H1 (cell line): ENCODE data around the gene TRIL.

Source experiments
- ATF3 ChIP-seq: IDR thresholded peaks from 2 replicates; pipeline ENCODE4 v1.6.1; 2011; ENCODE audit warnings: low read depth, mild to moderate bottlenecking, low read length; ENCODE audit not compliant: insufficient read depth
- CEBPB ChIP-seq: IDR thresholded peaks from 2 replicates; pipeline ENCODE4 v1.6.1; 2012; ENCODE audit warnings: low read depth, low read length
- CTCF ChIP-seq, 3 experiments: IDR thresholded peaks; 1 replicate in 2 of 3; 2 replicates in 1 of 3; pipeline versions ENCODE4 v1.5.1 to v1.6.1; 2011; ENCODE audit warnings: low read length in 3 of 3, mild to moderate bottlenecking in 3 of 3, inconsistent platforms in 2 of 3, low read depth in 1 of 3, moderate library complexity in 1 of 3; ENCODE audit not compliant: insufficient read depth in 1 of 3; ENCODE audit errors: control extremely low read depth in 1 of 3
- EP300 ChIP-seq, 2 experiments: IDR thresholded peaks; 1 replicate in 1 of 2; 2 replicates in 1 of 2; pipeline ENCODE4 v1.6.1; 2011 to 2012; ENCODE audit warnings: low read depth in 2 of 2, low read length in 2 of 2, mild to moderate bottlenecking in 2 of 2, borderline replicate concordance in 1 of 2, inconsistent platforms in 1 of 2, moderate library complexity in 1 of 2
- POLR2A ChIP-seq, 2 experiments: IDR thresholded peaks; 1 replicate in 1 of 2; 2 replicates in 1 of 2; pipeline ENCODE4 v1.6.1; 2011; ENCODE audit warnings: low read depth in 2 of 2, low read length in 2 of 2, mild to moderate bottlenecking in 2 of 2; ENCODE audit errors: control extremely low read depth in 1 of 2
- POLR2AphosphoS5 ChIP-seq: IDR thresholded peaks from 2 replicates; pipeline ENCODE4 v1.6.1; 2011; ENCODE audit warnings: low read depth, low read length
- TCF12 ChIP-seq: IDR thresholded peaks from 2 replicates; pipeline ENCODE4 v1.6.1; 2011; ENCODE audit warnings: low read depth, mild to moderate bottlenecking, low read length
- TEAD4 ChIP-seq: IDR thresholded peaks from 2 replicates; pipeline ENCODE4 v1.6.1; 2012; ENCODE audit warnings: low read depth, low read length, inconsistent platforms, mixed read lengths

- TF ChIP-seq EP300 (IDR thresholded peaks at IDR 0.05; ENCODE audit: borderline replicate concordance in 1 of 2, low read depth in 2 of 2, low read length in 2 of 2) (no peak), CTCF (IDR thresholded peaks at IDR 0.05; ENCODE audit: control extremely low read depth in 1 of 3, insufficient read depth in 1 of 3, low read depth in 1 of 3, low read length in 3 of 3) (no peak), TEAD4 (no peak), POLR2AphosphoS5 (no peak), POLR2A (IDR thresholded peaks at IDR 0.05; ENCODE audit: control extremely low read depth in 1 of 2, low read depth in 2 of 2, low read length in 2 of 2) (no peak), ATF3 (no peak), CEBPB (no peak), TCF12 (no peak)
These were observed 54.2 kb downstream of the TRIL start for GRCh38 chr7:28903730-28904577.
